HCT116 (cell line): ENCODE results near the gene PRKG1. TPM values are rescaled to one million over a fixed set of nuclear protein-coding genes. Genes with fewer than 3 reads are reported as not detected.

Experiments
- ATAC-seq: fragments of 200-7000 bp; cut with Tn5 transposase; 2 replicates; pipeline ENCODE4 v1.9.1; 2020; ENCODE audit warnings: mild to moderate bottlenecking, moderate library complexity
- BruUV-seq: library from RNA; stranded (reverse); fragments of 400-500 nt; replicated peaks from 2 replicates; lab custom pipeline; 2021; lab: Mats Ljungman, UMichigan
- CTCF ChIA-PET: fragments of 300-600 bp; sonication (Branson Sonifier 250); formaldehyde crosslinking; loops from one replicate; lab custom pipeline; 2021; ENCODE audit warnings: antibody characterized with exemption; lab: Charles Lee
- POLR2A ChIA-PET: fragments of 300-600, 350-600 bp; sonication (Branson Sonifier 250); formaldehyde crosslinking; loops from one replicate; lab custom pipeline; 2021; ENCODE audit warnings: antibody characterized with exemption; lab: Charles Lee
- RAD21 ChIA-PET, 2 experiments: fragments of 300-600 bp; sonication (Branson Sonifier 250); formaldehyde crosslinking; loops; one replicate each; lab custom pipeline; 2023; ENCODE audit warnings: low total read pairs in 2 of 2; ENCODE audit not compliant: uncharacterized antibody in 2 of 2, unreplicated experiment in 2 of 2, low non-redundant PET in 1 of 2; lab: Charles Lee
- DNase-seq: peaks from one replicate; pipeline ENCODE4 v3.0.0-alpha.2; 2010; ENCODE audit warnings: low read depth, low spot score
- H2AFZ ChIP-seq: fragments of 200-600 bp; shearing (Covaris generic), sonication (generic); 2 replicates; pipeline ENCODE4 v1.6.1; 2017; ENCODE audit warnings: low read depth, mixed run types, mixed read lengths, antibody characterized with exemption, low read length; ENCODE audit not compliant: poor library complexity, severe bottlenecking
- H3K27ac ChIP-seq: 2 replicates; pipeline ENCODE4 v1.5.1; 2012; ENCODE audit warnings: low read depth, low read length
- H3K27me3 ChIP-seq: fragments of 200-600 bp; sonication (generic); 2 replicates; pipeline ENCODE4 v1.6.1; 2016; ENCODE audit warnings: mixed run types, low read length, mixed read lengths; ENCODE audit not compliant: insufficient read depth
- H3K36me3 ChIP-seq, 2 experiments: fragments of 200-500 bp in 1 of 2; fragments of 200-600 bp in 1 of 2; sonication (Bioruptor generic) in 1 of 2; sonication (generic) in 1 of 2; 2 replicates each; pipeline versions ENCODE4 v1.5.1 to v1.6.1; 2014 to 2016; ENCODE audit warnings: low read length in 2 of 2, inconsistent platforms in 1 of 2, mixed read lengths in 1 of 2, mixed run types in 1 of 2; ENCODE audit not compliant: insufficient read depth in 2 of 2, control insufficient read depth in 1 of 2
- H3K4me1 ChIP-seq, 2 experiments: fragments of 200-600 bp in 1 of 2; sonication (generic) in 1 of 2; 2 replicates each; pipeline versions ENCODE4 v1.5.1 to v1.6.1; 2012 to 2017; ENCODE audit warnings: low read length in 2 of 2, inconsistent platforms in 1 of 2, mild to moderate bottlenecking in 1 of 2, mixed read lengths in 1 of 2, mixed run types in 1 of 2, moderate library complexity in 1 of 2; ENCODE audit not compliant: insufficient read depth in 2 of 2, control insufficient read depth in 1 of 2
- H3K4me2 ChIP-seq: fragments of 200-600 bp; sonication (generic); 2 replicates; pipeline ENCODE4 v1.6.1; 2017; ENCODE audit warnings: mixed run types, low read length, mixed read lengths
- H3K4me3 ChIP-seq, 2 experiments: fragments of 200-600 bp in 1 of 2; sonication (generic) in 1 of 2; replicated peaks in 1 of 2; 2 replicates each; pipeline ENCODE4 v1.5.1; 2011 to 2016; ENCODE audit warnings: low read length in 2 of 2, control low read depth in 1 of 2, low read depth in 1 of 2, mild to moderate bottlenecking in 1 of 2, mixed read lengths in 1 of 2, mixed run types in 1 of 2
- H3K79me2 ChIP-seq: fragments of 200-600 bp; sonication (generic); 2 replicates; pipeline ENCODE4 v1.6.1; 2017; ENCODE audit warnings: mild to moderate bottlenecking, mixed run types, low read length, moderate library complexity, mixed read lengths; ENCODE audit not compliant: insufficient read depth
- H3K9ac ChIP-seq: fragments of 200-600 bp; sonication (generic); 2 replicates; pipeline ENCODE4 v1.6.1; 2016; ENCODE audit warnings: low read length, mixed read lengths
- H3K9me2 ChIP-seq: fragments of 200-600 bp; sonication (generic), shearing (Covaris generic); 2 replicates; pipeline ENCODE4 v1.6.1; 2017; ENCODE audit warnings: mixed run types, mild to moderate bottlenecking, moderate library complexity; ENCODE audit not compliant: insufficient read depth
- H3K9me3 ChIP-seq, 2 experiments: fragments of 200-500 bp in 1 of 2; fragments of 200-600 bp in 1 of 2; sonication (Bioruptor generic) in 1 of 2; sonication (generic) in 1 of 2; 2 replicates each; pipeline ENCODE4 v1.6.1; 2014 to 2017; ENCODE audit warnings: low read length in 2 of 2, mixed read lengths in 2 of 2, inconsistent platforms in 1 of 2, low read depth in 1 of 2, mild to moderate bottlenecking in 1 of 2, mixed run types in 1 of 2, moderate library complexity in 1 of 2; ENCODE audit not compliant: control insufficient read depth in 1 of 2, insufficient read depth in 1 of 2
- H4K20me1 ChIP-seq: fragments of 200-600 bp; sonication (generic), shearing (Covaris generic); 2 replicates; pipeline ENCODE4 v1.6.1; 2017; ENCODE audit warnings: mixed run types, mild to moderate bottlenecking, moderate library complexity; ENCODE audit not compliant: insufficient read depth
- CEBPB ChIP-seq: IDR thresholded peaks from 2 replicates; pipeline ENCODE4 v1.6.1; 2012; ENCODE audit warnings: low read depth
- EGR1 ChIP-seq: IDR thresholded peaks from 2 replicates; pipeline ENCODE4 v1.6.1; 2012; ENCODE audit warnings: low read depth
- EZH2 ChIP-seq: fragments of 200-600 bp; sonication (generic); IDR thresholded peaks from 2 replicates; pipeline ENCODE4 v1.6.1; 2017; ENCODE audit warnings: antibody characterized with exemption, mixed run types
- FOSL1 ChIP-seq: IDR thresholded peaks from 2 replicates; pipeline ENCODE4 v1.6.1; 2012; ENCODE audit warnings: low read depth
- JUND ChIP-seq: IDR thresholded peaks from 2 replicates; pipeline ENCODE4 v1.6.1; 2012
- POLR2A ChIP-seq: IDR thresholded peaks from 2 replicates; pipeline ENCODE4 v1.7.0; 2011; ENCODE audit warnings: borderline replicate concordance; ENCODE audit not compliant: insufficient read depth, insufficient read length; ENCODE audit errors: extremely low read depth
- POLR2AphosphoS5 ChIP-seq: IDR thresholded peaks from 2 replicates; pipeline ENCODE4 v1.6.1; 2011; ENCODE audit warnings: mild to moderate bottlenecking, low read depth, low read length, moderate library complexity
- RAD21 ChIP-seq: IDR thresholded peaks from 2 replicates; pipeline ENCODE4 v1.6.1; 2012; ENCODE audit warnings: low read depth, mild to moderate bottlenecking
- SRF ChIP-seq: IDR thresholded peaks from 2 replicates; pipeline ENCODE4 v1.6.1; 2012; ENCODE audit warnings: low read depth
- YY1 ChIP-seq: IDR thresholded peaks from 2 replicates; pipeline ENCODE4 v1.6.1; 2011; ENCODE audit warnings: low read length, low read depth, moderate library complexity, mild to moderate bottlenecking; ENCODE audit not compliant: insufficient replicate concordance; ENCODE audit errors: extremely low read depth
- ZFX ChIP-seq: fragments of 450-650 bp; IDR thresholded peaks from 2 replicates; pipeline ENCODE4 v1.6.1; 2017
- ZNF274 ChIP-seq: fragments of 200-500 bp; sonication (Bioruptor generic); IDR thresholded peaks from 2 replicates; pipeline ENCODE4 v1.6.1; 2014; ENCODE audit warnings: mild to moderate bottlenecking, low read depth, low read length, inconsistent platforms
- intact Hi-C: fragments of 100-400 bp; cut with micrococcal nuclease; formaldehyde crosslinking; loops from 2 replicates; pipeline ENCODE4 v1.10.0; 2022
- total RNA-seq: library from RNA; stranded (reverse); gene quantifications from one replicate; pipeline ENCODE4 v1.2.1, GENCODE V29; 2021; ENCODE audit not compliant: unreplicated experiment
- TF ChIP-seq, protein P1 (sequence below): IDR thresholded peaks from 2 replicates; pipeline ENCODE4 v1.6.1; 2012
- TF ChIP-seq, protein P2 (sequence below): IDR thresholded peaks from 2 replicates; pipeline ENCODE4 v1.6.1; 2012
- TF ChIP-seq, protein P3 (sequence below), 3 experiments: fragments of 200-600 bp in 1 of 3; sonication (generic) in 1 of 3; IDR thresholded peaks in 2 of 3; conservative IDR thresholded peaks in 1 of 3; 2 replicates each; pipeline ENCODE4 v1.5.1; 2012 to 2017; ENCODE audit warnings: low read depth in 2 of 3, low read length in 2 of 3, antibody characterized with exemption in 1 of 3, borderline replicate concordance in 1 of 3, control low read depth in 1 of 3, mild to moderate bottlenecking in 1 of 3, mixed read lengths in 1 of 3, mixed run types in 1 of 3, moderate library complexity in 1 of 3; ENCODE audit not compliant: insufficient read depth in 1 of 3

The PRKG1 gene
- total RNA-seq, 1 experiment from 2014 or later, result 1.4 TPM

DNA sequence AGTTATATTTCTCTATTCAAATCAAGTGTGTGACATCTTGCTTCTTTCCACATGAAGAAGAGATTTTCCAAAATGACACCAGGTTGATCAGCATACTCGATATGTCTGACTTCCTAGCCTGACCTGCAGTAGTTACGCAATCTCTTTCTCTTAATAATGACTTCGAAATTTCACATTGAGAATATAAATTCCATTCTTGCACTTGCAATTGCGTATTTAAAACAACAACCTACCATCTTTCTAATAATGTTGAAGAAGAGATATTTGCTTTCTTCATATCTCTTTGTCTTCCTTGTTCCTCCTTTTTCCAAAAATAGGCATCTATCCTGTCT lies 348.8 kb downstream of the PRKG1 start:
- CTCF ChIA-PET, result no interaction called here

More for the DNA sequence above, 348.8 kb downstream of the PRKG1 start:
- Histone ChIP-seq H3K36me3 (no peaks in the 10 kb centered on the region), H3K9me2 (no peaks in the 10 kb centered on the region), H3K27me3 (0 out of 2 replicates have a peak, but pooled peaks cover 8% of the 10 kb centered on the region), H3K27ac (no peak overlapping the region), H3K4me3 (no peak overlapping the region), H2AFZ (no peak overlapping the region), H3K4me2 (no peak overlapping the region), H3K4me1 (no peaks in the 10 kb centered on the region), H3K9me3 (no peaks in the 10 kb centered on the region), H4K20me1 (no peaks in the 10 kb centered on the region), H3K79me2 (no peaks in the 10 kb centered on the region), H3K9ac (no peak overlapping the region)
- TF ChIP-seq SRF (no peak), POLR2AphosphoS5 (no peak), ZNF274 (no peak), ZFX (no peak), EZH2 (no peak), RAD21 (no peak), YY1 (no peak), JUND (no peak), POLR2A (no peak), EGR1 (no peak), CEBPB (no peak), FOSL1 (no peak)
- TF ChIP-seq, protein P1, sequence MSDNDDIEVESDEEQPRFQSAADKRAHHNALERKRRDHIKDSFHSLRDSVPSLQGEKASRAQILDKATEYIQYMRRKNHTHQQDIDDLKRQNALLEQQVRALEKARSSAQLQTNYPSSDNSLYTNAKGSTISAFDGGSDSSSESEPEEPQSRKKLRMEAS, result no peak
- TF ChIP-seq, protein P2, sequence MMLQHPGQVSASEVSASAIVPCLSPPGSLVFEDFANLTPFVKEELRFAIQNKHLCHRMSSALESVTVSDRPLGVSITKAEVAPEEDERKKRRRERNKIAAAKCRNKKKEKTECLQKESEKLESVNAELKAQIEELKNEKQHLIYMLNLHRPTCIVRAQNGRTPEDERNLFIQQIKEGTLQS, result no peak
- TF ChIP-seq, protein P3, sequence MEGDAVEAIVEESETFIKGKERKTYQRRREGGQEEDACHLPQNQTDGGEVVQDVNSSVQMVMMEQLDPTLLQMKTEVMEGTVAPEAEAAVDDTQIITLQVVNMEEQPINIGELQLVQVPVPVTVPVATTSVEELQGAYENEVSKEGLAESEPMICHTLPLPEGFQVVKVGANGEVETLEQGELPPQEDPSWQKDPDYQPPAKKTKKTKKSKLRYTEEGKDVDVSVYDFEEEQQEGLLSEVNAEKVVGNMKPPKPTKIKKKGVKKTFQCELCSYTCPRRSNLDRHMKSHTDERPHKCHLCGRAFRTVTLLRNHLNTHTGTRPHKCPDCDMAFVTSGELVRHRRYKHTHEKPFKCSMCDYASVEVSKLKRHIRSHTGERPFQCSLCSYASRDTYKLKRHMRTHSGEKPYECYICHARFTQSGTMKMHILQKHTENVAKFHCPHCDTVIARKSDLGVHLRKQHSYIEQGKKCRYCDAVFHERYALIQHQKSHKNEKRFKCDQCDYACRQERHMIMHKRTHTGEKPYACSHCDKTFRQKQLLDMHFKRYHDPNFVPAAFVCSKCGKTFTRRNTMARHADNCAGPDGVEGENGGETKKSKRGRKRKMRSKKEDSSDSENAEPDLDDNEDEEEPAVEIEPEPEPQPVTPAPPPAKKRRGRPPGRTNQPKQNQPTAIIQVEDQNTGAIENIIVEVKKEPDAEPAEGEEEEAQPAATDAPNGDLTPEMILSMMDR (IDR thresholded peaks at IDR 0.05 in 2 of 3, conservative IDR thresholded peaks at IDR 0.05 in 1 of 3; ENCODE audit: borderline replicate concordance in 1 of 3, insufficient read depth in 1 of 3, low read depth in 2 of 3, low read length in 2 of 3), result no peak
- intact Hi-C loops, result loop anchor here (2.0 to 5.0 kb wide), 2 partner anchors 360 to 421 kb away; no protein-coding TSS in a partner anchor
- RAD21 ChIA-PET, result no interaction called here
- BruUV-seq, result no TSS peak
- POLR2A ChIA-PET, result no interaction called here
- DNase-seq (no peak), ATAC-seq (no peak)
